HG02981 (cell line): Measurements from ENCODE around the gene ZNF783.
"Not testable (repeated sequence)": the region's sequence is repeated elsewhere in the genome, so short reads cannot be mapped to it uniquely, and the experiment has no call there.

Experiments used
- ATAC-seq: cut with Tn5 transposase; IDR thresholded peaks from one replicate; pipeline ENCODE4 v1.9.1; 2021; ENCODE audit warnings: mild to moderate bottlenecking, moderate library complexity; ENCODE audit not compliant: unreplicated experiment

Gene ZNF783

GRCh38 chr7:149239345-149240143 is 22.5 kb upstream of the ZNF783 start, which contains the start of gene ZNF212:
TSS of gene ZNF212 (plus strand) at chr7:149239651. CDS start at chr7:149239779, 128 bp downstream.
- peak; percentile 100 for ATAC-seq

DNA sequence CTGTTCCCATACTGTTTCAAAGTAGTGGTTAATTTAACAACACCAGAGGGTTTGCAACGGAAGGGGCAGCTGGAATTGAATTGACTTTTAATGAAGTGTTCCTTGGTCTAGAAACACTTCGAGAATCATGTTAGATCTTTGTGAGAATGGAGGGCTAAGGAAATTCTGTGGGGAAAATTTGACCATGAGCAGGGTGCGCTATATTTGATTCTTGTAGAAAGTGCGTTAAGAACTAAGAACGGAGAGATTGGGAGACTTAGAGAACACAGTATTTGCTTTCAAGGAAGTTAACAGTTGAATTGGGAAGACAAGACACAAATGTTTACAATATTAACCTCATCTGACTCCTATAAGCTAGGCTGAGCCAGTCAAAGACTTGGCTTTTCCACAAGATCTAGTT is 21.4 kb upstream of the ZNF783 start:
- ATAC-seq, result no peak

GRCh38 chr7:149241696-149242095 is 20.3 kb upstream of the ZNF783 start:
- no peak for ATAC-seq

GRCh38 chr7:149245244-149245643 is 16.8 kb upstream of the ZNF783 start:
- no peak for ATAC-seq

GRCh38 chr7:149245744-149246143 is 16.3 kb upstream of the ZNF783 start:
- ATAC-seq, result no peak

DNA sequence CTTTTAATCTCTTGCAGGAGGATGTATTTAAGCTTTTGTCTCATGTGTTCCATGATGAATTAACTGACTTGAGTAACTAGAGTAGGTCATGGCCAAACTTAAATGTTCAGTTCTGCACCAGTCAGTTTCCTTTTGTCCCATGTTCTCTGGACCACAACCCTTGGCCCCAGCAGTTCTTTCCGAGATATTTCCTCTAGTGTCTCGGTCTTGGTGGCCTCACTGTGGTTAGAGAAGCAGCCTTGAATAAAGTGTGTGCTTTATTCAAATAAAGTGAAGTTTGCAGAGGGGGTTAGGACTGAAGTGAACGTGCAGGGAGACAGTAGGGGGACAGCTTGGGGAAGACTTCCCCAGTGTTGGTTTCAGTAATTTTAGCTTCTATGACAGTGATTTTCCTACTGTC is 13.2 kb upstream of the ZNF783 start:
- no peak for ATAC-seq

- not testable (repeated sequence) for ATAC-seq
Measured at GRCh38 chr7:149250151-149250550, 11.8 kb upstream of the ZNF783 start.

DNA sequence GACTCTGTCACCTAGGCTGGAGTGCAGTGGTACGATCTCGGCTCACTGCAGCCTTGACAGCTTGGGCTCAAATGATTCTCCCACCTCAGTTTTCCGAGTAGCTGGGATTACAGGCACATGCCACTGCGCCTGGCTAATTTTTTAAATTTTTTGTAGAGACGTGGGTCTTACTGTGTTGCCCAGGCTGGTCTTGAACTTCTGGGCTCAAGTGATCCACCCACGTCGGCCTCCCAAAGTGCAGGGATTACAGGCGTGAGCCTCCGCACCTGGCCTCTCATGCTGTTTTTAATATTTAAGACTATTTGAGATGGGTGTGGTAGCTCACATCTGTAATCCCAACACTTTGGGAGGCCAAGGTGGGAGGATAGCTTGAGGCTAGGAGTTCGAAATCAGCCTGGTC is 10.5 kb upstream of the ZNF783 start:
- ATAC-seq, result not testable (repeated sequence)

GRCh38 chr7:149252378-149252777 is 9.6 kb upstream of the ZNF783 start:
- ATAC-seq, result no peak

DNA sequence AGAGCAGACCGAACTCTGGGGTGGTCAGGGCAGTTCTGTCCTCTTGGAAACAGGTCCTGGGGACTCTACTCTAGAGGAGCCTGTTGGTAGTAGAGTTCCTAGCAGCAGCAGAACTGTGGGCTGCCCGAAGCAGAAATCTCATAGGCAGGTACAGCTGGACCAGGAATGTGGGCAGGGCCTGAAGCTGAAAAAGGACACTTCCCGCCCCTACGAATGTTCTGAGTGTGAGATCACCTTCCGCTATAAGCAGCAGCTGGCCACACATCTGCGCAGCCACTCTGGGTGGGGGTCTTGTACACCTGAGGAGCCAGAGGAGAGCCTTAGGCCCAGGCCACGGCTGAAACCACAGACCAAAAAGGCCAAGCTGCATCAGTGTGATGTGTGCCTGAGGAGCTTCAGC is 8.3 kb upstream of the ZNF783 start:
- ATAC-seq, result no peak

GRCh38 chr7:149254181-149254858 is 7.7 kb upstream of the ZNF783 start:
- ATAC-seq, result no peak

DNA sequence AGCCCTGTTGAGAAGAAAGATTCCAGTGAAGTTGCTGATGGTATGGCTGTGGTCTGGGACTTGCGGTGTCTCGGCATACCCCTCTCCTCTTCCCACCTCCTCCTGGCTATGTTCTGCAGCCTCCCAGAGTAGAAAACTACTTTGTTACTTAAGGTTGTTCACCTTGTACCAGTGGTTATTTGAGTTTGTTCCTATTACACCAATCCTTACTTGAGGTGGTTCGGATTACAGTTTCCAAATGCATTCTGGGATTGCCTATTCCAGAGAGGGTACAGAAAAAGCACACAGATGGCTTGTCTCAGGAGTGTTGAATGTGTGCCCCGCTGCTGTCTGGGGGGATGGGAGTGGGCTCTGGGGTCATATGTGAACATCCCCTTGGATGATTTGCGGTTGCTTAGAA is 6.8 kb upstream of the ZNF783 start:
- ATAC-seq, result no peak

DNA sequence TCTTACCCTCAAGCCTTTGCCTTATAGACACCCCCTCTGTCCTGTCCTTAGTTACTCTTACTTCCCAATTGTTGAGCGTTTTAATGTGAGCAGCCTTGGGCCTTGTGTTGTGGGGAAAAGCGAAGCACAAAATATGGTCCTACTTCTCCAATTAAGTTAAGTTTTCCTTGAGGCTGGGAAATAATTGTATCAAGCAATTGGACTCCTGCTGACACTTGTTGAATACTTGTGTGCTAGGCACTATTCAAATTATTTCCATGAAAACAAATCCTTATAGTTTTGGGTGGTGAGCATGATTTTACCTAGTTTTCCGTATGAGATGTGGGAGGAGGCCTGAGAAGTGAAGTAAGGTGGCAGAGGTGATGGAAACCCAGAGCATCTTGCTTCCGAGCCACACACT is 5.4 kb upstream of the ZNF783 start:
- ATAC-seq, result no peak

DNA sequence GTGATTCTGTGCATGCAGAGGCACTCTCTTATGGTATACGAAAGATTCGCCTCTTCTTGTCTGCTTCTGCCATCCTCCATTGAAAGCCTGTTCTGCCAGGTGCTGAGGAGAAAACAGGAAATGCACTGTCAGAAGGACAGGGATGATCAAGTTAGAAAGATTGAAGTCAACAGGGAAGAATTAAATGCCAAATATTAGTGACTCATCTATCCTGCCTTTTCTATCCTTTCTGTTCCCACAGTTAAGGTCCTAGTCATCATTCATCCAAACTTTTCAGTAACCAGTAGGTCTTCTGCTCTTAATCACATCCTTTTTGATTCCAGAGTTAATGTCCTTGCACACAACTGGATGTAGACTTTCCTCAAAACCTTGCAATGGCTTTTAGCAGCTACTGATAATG is 4.8 kb upstream of the ZNF783 start:
- no peak for ATAC-seq

- no peak for ATAC-seq
Measured at GRCh38 chr7:149261316-149261828, 624 bp upstream of the ZNF783 start.

DNA sequence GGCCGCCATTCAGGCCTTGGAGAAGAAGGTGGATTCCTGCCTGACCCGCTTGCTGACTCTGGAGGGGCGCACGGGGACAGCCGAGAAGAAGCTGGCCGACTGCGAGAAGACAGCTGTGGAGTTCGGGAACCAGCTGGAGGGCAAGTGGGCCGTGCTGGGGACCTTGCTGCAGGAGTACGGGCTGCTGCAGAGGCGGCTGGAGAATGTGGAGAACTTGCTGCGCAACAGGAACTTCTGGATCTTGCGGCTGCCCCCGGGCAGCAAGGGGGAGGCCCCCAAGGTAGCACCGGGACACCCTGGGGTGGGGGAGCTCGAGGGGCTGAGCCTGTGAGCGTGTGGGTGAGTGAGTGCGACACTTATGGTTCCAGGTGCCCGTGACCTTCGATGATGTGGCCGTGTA is 4.5 kb downstream of the ZNF783 start:
- no peak for ATAC-seq

DNA sequence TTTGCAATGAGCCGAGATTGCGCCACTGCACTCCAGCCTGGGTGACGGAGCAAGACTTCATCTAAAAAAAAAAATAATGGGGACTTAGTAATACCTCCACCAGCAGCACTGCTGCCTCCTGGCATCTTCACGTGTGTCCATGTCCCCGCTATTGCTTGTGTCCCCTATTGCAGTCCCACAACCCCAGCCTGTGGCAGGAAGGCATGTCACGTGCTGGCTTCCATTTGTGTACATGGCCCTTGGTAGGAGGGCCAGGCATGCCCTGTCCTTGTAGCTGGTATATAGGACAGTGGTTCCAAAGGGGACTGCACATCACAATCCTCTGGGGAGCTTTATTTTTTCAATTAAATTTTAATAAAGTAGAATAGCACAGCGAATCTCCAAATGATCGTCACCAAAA is 5.7 kb downstream of the ZNF783 start:
- ATAC-seq, result no peak

- ATAC-seq, result not testable (repeated sequence)
Measured at GRCh38 chr7:149274424-149274823, 12.4 kb downstream of the ZNF783 start.

GRCh38 chr7:149277871-149278270 is 15.9 kb downstream of the ZNF783 start:
- ATAC-seq, result no peak

DNA sequence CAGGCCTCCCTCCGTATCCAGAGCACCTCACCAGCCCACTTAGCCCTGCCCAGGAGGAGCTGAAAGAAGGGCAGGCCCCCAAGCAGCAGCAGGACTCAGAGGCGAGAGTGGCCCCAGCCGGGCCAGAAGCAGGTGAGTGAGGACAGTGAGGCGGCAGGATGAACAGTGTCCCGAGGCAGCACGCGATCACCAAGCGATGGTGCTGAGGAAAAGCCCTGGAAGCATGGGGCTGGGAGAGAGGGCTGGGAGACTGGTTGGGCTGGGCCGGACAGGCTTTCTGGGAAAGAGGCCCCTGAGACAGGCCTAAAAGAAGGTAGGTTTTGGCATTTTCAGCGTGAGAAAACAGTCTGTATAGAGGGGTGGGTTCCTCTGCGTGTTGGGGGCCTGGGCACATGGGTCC is 16.4 kb downstream of the ZNF783 start:
- ATAC-seq, result no peak

- no peak for ATAC-seq
Measured at GRCh38 chr7:149279111-149279743, 17.2 kb downstream of the ZNF783 start.

DNA sequence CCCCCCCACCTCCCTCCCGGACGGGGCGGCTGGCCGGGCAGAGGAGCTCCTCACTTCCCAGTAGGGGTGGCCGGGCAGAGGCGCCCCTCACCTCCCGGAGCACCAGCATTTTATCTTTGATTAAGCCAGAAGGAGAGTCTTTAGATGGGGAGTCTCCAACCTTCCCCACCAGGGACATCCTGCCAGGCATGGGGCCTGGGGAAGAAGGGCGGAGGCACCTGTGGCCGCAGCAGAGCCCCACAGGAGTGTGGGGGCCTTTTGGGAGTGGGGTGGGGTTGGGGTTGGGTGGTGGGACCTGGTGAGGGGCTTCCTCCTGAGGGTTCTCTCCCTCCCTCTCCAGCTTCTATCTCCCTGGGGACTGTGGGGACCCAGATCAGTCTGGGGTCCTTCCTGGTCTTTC is 18.2 kb downstream of the ZNF783 start:
- no peak for ATAC-seq
